DND-41 (cell line): ENCODE measurements around the gene CPSF4.
A peak's percentile ranks its signal among the peaks of the same experiment; 100 is the strongest.

Experiments
- ATAC-seq: fragments of 200-7000 bp; cut with Tn5 transposase; 3 replicates; pipeline ENCODE4 v1.9.1; 2021; ENCODE audit warnings: low read depth; ENCODE audit not compliant: insufficient read depth
- DNase-seq: peaks from one replicate; pipeline ENCODE4 v3.0.0-alpha.2; 2020
- H2AFZ ChIP-seq: 2 replicates; pipeline ENCODE4 v1.6.0; 2012; ENCODE audit warnings: low read depth, low read length
- H3K27ac ChIP-seq: 2 replicates; pipeline ENCODE4 v1.5.1; 2012; ENCODE audit warnings: low read length, inconsistent platforms
- H3K27me3 ChIP-seq: fragments of 200-600 bp; sonication (generic); 2 replicates; pipeline ENCODE4 v1.6.0; 2012; ENCODE audit warnings: low read length, mild to moderate bottlenecking, inconsistent platforms; ENCODE audit not compliant: insufficient read depth, poor library complexity
- H3K36me3 ChIP-seq: 2 replicates; pipeline ENCODE4 v1.5.1; 2012; ENCODE audit warnings: low read length, inconsistent platforms; ENCODE audit not compliant: insufficient read depth
- H3K4me1 ChIP-seq: 2 replicates; pipeline ENCODE4 v1.5.1; 2012; ENCODE audit warnings: mild to moderate bottlenecking, low read length; ENCODE audit not compliant: insufficient read depth
- H3K4me2 ChIP-seq: 2 replicates; pipeline ENCODE4 v1.6.0; 2012; ENCODE audit warnings: mild to moderate bottlenecking, moderate library complexity, low read length, inconsistent platforms; ENCODE audit not compliant: insufficient read depth
- H3K4me3 ChIP-seq, 2 experiments: fragments of 200-600 bp in 1 of 2; shearing (Covaris generic) in 1 of 2; 2 replicates each; pipeline ENCODE4 v1.5.1; 2012 to 2016; ENCODE audit warnings: inconsistent platforms in 2 of 2, low read length in 2 of 2, mild to moderate bottlenecking in 2 of 2, low read depth in 1 of 2, moderate library complexity in 1 of 2
- H3K79me2 ChIP-seq: 2 replicates; pipeline ENCODE4 v1.6.0; 2012; ENCODE audit warnings: low read length, inconsistent platforms; ENCODE audit not compliant: insufficient read depth
- H3K9ac ChIP-seq: 2 replicates; pipeline ENCODE4 v1.6.0; 2012; ENCODE audit warnings: low read depth, mild to moderate bottlenecking, inconsistent platforms, low read length, moderate library complexity
- H3K9me3 ChIP-seq: 2 replicates; pipeline ENCODE4 v1.5.1; 2012; ENCODE audit warnings: low read length, moderate library complexity, mild to moderate bottlenecking, inconsistent platforms; ENCODE audit not compliant: insufficient read depth, severe bottlenecking
- H4K20me1 ChIP-seq: 2 replicates; pipeline ENCODE4 v1.6.0; 2012; ENCODE audit warnings: low read length; ENCODE audit not compliant: insufficient read depth
- EZH2 ChIP-seq: IDR thresholded peaks from 3 replicates; pipeline ENCODE4 v1.6.1; 2012; ENCODE audit warnings: borderline replicate concordance, low read depth, mild to moderate bottlenecking, moderate library complexity, low read length, inconsistent platforms; ENCODE audit not compliant: severe bottlenecking
- TF ChIP-seq, protein P1 (sequence below): IDR thresholded peaks from 2 replicates; pipeline ENCODE4 v1.5.1; 2012; ENCODE audit warnings: borderline replicate concordance, low read length, moderate library complexity, mild to moderate bottlenecking; ENCODE audit not compliant: poor library complexity, severe bottlenecking; ENCODE audit errors: extremely low read depth

CPSF4 gene

DNA sequence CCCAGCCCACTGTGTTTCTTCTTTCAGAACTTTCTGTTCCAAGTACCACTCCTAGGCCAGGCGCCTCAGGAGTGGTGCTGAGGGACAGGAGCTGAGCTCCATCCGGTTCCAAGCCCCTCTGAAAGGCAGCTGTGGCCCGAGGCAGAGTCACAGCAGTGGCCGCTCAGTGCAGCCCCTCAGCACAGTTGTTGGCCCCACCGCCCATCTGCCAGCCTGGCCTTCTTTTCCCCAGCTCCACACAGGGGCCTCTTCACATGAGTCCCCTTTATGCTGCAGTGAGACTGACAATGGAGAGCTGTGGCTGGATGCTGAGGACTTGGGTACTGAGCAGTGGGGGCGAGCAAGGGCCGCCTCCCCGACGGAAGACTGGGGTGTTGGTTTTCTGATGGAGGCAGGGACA lies 20.5 kb upstream of the CPSF4 start:
- Histone ChIP-seq H3K4me3 (no peak overlapping the region), H4K20me1 (peaks cover 8% of the 10 kb centered on the region), H3K9me3 (no peaks in the 10 kb centered on the region), H3K27me3 (no peaks in the 10 kb centered on the region), H2AFZ (no peak overlapping the region), H3K27ac (no peak overlapping the region), H3K4me2 (no peak overlapping the region), H3K79me2 (peaks cover 5% of the 10 kb centered on the region), H3K36me3 (peaks cover 93% of the 10 kb centered on the region), H3K4me1 (no peaks in the 10 kb centered on the region), H3K9ac (no peak overlapping the region)
- no peak for DNase-seq
- 0 out of 3 replicates have a peak, but pooled peaks have one; percentile 17 for ATAC-seq
- TF ChIP-seq, protein P1, sequence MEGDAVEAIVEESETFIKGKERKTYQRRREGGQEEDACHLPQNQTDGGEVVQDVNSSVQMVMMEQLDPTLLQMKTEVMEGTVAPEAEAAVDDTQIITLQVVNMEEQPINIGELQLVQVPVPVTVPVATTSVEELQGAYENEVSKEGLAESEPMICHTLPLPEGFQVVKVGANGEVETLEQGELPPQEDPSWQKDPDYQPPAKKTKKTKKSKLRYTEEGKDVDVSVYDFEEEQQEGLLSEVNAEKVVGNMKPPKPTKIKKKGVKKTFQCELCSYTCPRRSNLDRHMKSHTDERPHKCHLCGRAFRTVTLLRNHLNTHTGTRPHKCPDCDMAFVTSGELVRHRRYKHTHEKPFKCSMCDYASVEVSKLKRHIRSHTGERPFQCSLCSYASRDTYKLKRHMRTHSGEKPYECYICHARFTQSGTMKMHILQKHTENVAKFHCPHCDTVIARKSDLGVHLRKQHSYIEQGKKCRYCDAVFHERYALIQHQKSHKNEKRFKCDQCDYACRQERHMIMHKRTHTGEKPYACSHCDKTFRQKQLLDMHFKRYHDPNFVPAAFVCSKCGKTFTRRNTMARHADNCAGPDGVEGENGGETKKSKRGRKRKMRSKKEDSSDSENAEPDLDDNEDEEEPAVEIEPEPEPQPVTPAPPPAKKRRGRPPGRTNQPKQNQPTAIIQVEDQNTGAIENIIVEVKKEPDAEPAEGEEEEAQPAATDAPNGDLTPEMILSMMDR = no peak
- no peak for TF ChIP-seq EZH2

DNA sequence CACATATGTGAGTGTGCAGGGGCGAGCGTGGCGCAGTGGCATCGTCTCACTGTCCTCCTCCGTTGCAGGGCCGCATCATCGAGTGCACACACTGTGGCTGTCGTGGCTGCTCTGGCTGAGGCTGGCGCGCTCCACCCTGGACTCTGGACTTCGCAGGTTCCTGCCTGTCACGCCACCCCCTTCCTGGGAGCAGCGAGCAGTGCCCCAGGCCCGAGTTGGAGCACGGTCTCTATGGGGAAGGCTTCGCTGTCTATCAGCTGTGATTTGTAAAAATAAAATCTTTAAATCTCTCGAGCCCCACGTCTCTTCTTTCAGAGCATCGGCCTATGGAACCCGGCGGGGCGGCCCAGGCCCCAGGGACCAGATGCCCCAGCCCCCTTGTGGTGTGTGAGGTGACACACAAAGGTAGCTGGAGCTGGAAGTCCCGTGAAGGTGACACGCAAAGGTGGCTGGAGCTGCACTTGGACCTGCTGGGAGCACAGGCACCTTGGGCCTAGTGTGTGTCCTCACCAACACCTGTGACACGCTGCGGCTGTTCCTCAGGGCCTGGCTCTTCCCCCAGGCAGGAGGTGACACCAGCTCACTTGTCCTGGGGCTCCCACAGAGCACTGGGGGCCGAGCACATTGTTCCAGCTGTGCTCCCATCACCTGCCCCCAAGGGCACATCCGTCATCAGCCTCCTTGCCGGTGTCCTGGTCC lies 19.3 kb upstream of the CPSF4 start:
- H3K36me3 ChIP-seq = peaks cover 92% of the 10 kb centered on the region
- DNase-seq (no peak), ATAC-seq (0 out of 3 replicates have a peak, but pooled peaks have one; percentile 6)
- no peaks in the 10 kb centered on the region for H3K9me3 ChIP-seq
- no peaks in the 10 kb centered on the region for H3K4me1 ChIP-seq
- TF ChIP-seq, protein P1 = no peak
- H3K79me2 ChIP-seq = peaks cover 2% of the 10 kb centered on the region; the same call in 1 of the 2 replicates
- no peak overlapping the region for H3K4me3 ChIP-seq
- no peaks in the 10 kb centered on the region for H3K27me3 ChIP-seq
- H4K20me1 ChIP-seq = peaks cover 8% of the 10 kb centered on the region
- H3K9ac ChIP-seq = no peak overlapping the region
- no peak overlapping the region for H3K4me2 ChIP-seq
- H3K27ac ChIP-seq = no peak overlapping the region
- no peak overlapping the region for H2AFZ ChIP-seq

DNA sequence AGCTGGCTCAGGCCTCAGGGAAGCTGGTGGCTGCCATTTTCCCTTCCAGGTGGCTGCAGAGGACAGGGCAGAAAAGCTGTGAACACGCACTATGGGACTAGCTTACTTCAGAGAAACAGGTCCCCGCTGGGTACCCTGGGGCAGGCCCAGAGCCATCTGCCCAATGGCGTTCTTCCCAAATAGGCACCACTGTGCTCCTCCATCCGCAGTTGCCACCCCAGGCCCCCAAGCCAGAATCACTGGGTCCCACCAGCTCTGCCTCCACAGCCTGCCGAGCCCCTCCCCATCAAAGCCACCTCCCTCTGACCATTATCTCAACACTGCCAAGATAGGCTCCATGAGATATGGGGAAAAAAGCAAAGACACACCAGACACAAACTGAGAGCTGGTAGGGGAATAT lies 18.5 kb upstream of the CPSF4 start:
- TF ChIP-seq, protein P1 = no peak
- TF ChIP-seq EZH2 = no peak
- no peak overlapping the region for H3K9ac ChIP-seq
- H3K4me2 ChIP-seq = no peak overlapping the region
- DNase-seq (no peak), ATAC-seq (no peak)
- H2AFZ ChIP-seq = no peak overlapping the region
- no peaks in the 10 kb centered on the region for H3K27me3 ChIP-seq
- H3K36me3 ChIP-seq = peaks cover 92% of the 10 kb centered on the region
- H3K79me2 ChIP-seq = peaks cover 2% of the 10 kb centered on the region; the same call in 1 of the 2 replicates
- peaks cover 10% of the 10 kb centered on the region for H4K20me1 ChIP-seq
- no peak overlapping the region for H3K27ac ChIP-seq
- H3K9me3 ChIP-seq = no peaks in the 10 kb centered on the region
- no peaks in the 10 kb centered on the region for H3K4me1 ChIP-seq
- no peak overlapping the region for H3K4me3 ChIP-seq
